NT2/D1 (cell line): ENCODE results near the gene ADGRD1.
"Not testable (repeated sequence)": the region's sequence is repeated elsewhere in the genome, so short reads cannot be mapped to it uniquely, and the experiment has no call there.

Experiments used
- DNase-seq: peaks from one replicate; pipeline ENCODE4 v3.0.0-alpha.2; 2011; ENCODE audit warnings: low read depth, low spot score
- H3K27me3 ChIP-seq: 2 replicates; pipeline ENCODE4 v1.6.0; 2011; ENCODE audit warnings: mild to moderate bottlenecking; ENCODE audit not compliant: insufficient read length, insufficient read depth
- H3K36me3 ChIP-seq: 2 replicates; pipeline ENCODE4 v1.6.1; 2011; ENCODE audit warnings: mild to moderate bottlenecking, low read length, mixed read lengths; ENCODE audit not compliant: insufficient read depth, insufficient read length
- H3K4me1 ChIP-seq: 2 replicates; pipeline ENCODE4 v1.5.1; 2011; ENCODE audit not compliant: insufficient read depth, insufficient read length
- H3K4me3 ChIP-seq: 2 replicates; pipeline ENCODE4 v1.5.1; 2011; ENCODE audit warnings: low read depth; ENCODE audit not compliant: insufficient read length
- H3K9ac ChIP-seq: 2 replicates; pipeline ENCODE4 v1.6.0; 2011; ENCODE audit warnings: low read depth; ENCODE audit not compliant: insufficient read length
- H3K9me3 ChIP-seq: 2 replicates; pipeline ENCODE4 v1.5.1; 2011; ENCODE audit warnings: mild to moderate bottlenecking, low read length; ENCODE audit not compliant: insufficient read depth
- SUZ12 ChIP-seq: IDR thresholded peaks from 2 replicates; pipeline ENCODE4 v1.6.1; 2011; ENCODE audit not compliant: insufficient read length, insufficient read depth; ENCODE audit errors: extremely low read depth
- YY1 ChIP-seq: IDR thresholded peaks from 2 replicates; pipeline ENCODE4 v1.6.1; 2011; ENCODE audit not compliant: insufficient read length, insufficient read depth
- ZNF274 ChIP-seq: IDR thresholded peaks from 2 replicates; pipeline ENCODE4 v1.6.1; 2011; ENCODE audit warnings: mild to moderate bottlenecking, low read depth, low read length

The ADGRD1 gene

GRCh38 chr12:131070668-131071067 lies 117.0 kb downstream of the ADGRD1 start:
- DNase-seq, H3K4me1 ChIP-seq, H3K36me3 ChIP-seq, H3K9ac ChIP-seq, H3K4me3 ChIP-seq, H3K27me3 ChIP-seq: not testable (repeated sequence)
- peaks cover 20% of the 10 kb centered on the region; the same call in 1 of the 2 replicates for H3K9me3 ChIP-seq

DNA sequence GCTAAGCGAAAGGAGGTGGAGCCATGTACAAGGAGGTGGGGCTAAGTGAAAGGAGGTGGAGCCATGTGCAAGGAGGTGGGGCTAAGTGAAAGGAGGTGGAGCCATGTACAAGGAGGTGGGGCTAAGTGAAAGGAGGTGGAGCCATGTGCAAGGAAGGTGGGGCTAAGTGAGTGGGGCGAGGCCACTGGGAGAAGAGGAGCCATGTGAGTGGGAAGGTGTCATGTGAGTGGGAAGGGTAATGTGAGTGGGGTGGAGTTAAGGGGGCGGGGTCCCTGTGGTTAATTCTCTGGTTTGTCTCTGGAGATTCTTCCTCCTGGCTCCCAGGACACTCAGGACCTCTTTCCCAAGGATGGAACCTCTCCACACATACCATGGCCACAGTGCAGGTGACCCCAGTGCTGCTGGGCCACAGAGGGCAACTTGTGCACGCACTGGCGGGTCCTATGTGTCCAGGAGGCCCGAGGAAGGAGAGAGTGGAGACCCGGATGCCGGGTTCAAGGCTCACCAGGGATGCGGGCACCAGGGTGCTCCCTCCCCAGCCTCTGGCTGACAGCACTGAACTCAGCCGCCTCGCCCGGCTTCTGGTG lies 117.6 kb downstream of the ADGRD1 start:
- not testable (repeated sequence) for H3K27me3 ChIP-seq, DNase-seq, H3K36me3 ChIP-seq, H3K4me1 ChIP-seq, H3K4me3 ChIP-seq, H3K9ac ChIP-seq
- peaks cover 20% of the 10 kb centered on the region; the same call in 1 of the 2 replicates for H3K9me3 ChIP-seq

DNA sequence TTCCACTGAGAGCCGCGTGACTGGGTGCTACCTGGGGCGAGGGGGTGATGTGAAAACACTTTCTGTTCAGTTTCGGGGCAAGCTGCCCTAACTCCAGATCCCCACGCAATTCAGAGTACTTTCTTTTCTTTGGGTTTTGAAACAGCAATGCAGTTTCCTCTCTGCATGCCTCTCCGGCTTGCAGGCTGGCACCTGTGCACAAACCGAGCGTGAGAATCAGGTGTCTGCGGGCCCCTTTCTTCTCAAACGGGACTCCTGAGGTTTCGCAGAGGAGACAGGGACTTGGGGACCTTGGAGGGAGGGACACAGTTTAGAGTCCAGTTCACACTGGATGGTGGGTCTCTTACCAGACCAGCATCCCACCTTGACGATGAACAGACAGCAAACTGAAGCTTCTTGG lies 118.2 kb downstream of the ADGRD1 start:
- not testable (repeated sequence) for H3K4me3 ChIP-seq, H3K9ac ChIP-seq, DNase-seq, H3K27me3 ChIP-seq, H3K36me3 ChIP-seq, H3K4me1 ChIP-seq
- H3K9me3 ChIP-seq: peaks cover 20% of the 10 kb centered on the region; the same call in 1 of the 2 replicates

DNA sequence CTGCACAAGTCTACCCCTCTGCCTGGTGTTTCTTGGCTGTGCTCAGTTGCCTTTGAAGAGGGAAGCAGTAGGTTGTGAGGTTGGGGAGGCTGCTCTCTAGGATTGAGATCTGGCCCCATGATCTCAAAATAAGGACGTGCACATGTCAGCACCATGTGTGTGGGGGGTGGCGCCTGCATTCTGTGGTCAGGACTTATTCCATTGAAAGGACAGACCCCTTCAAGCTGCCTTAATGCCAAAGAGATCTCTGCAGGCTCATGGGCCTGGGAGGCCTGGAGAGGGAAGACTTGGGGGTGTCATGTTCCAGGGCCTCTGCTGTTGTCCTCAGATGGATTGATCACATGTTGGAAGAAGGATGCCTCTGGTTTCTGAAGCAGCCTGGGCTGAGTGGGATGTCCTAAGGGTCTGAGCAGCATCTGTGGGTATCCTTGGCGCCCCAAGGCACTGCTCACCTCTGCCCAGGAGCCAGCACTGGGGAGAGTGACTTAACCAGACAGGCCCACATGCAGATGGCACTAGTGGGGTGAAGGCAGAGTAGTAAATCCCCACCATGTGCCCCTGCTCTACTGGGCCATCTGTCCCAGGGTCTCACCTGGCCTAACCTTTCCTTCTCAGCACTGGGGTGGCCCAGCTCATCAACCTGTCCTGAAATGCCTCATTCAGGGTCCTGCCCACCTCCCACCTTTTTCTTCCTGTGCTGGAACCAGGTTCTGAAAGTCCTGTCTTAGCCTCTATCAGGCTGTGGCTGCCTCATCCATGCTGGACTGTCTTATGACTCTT lies 118.9 kb downstream of the ADGRD1 start:
- TF ChIP-seq ZNF274 (no peak), YY1 (no peak), SUZ12 (no peak)
- DNase-seq: no peak
- Histone ChIP-seq H3K9me3 (peaks cover 20% of the 10 kb centered on the region; the same call in 1 of the 2 replicates), H3K4me1 (peaks cover 3% of the 10 kb centered on the region), H3K9ac (no peak overlapping the region), H3K27me3 (no peaks in the 10 kb centered on the region), H3K36me3 (no peaks in the 10 kb centered on the region), H3K4me3 (no peak overlapping the region)

DNA sequence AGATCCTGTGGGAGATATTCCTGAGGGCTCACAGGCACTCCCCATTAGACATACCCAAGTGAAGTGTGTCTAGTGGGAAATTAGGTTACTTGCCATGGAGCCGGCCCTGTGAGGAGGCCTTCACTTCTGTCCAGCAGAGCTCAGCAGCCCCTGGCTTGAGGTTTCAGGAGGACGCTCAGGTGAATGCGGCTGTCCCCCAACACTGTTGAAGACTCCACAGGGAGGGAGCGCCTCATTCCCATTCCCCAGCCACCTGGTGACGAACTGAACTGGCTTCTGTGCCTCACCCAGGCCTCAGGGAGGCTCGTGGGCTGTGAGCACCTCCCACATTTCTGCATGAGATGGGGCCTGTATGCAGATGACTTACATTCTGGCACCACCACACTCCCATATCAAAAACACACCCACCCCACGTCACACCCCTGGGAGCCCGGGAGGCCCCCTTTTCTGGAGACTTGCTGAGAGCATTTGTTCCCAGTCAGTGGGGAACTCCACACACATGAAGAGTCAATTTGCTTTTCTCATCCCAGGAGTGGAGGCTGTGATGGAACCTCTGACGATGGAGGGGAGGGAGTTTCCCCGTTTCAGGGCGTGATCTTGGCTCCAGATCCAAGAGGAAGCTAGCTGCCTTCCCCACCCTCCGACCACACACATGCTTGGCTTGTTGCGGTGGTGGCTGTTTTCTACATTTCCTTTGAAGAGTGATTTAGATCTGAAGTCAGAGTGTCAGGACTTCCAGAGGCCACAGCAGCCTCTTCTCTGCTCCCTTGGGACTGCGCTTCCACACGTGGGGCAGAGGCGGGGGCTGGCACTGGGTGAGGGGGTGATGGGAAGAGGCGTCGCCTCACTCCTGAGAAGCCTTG lies 120.7 kb downstream of the ADGRD1 start:
- H3K4me3 ChIP-seq: no peak overlapping the region
- H3K27me3 ChIP-seq: no peaks in the 10 kb centered on the region
- no peaks in the 10 kb centered on the region for H3K36me3 ChIP-seq
- TF ChIP-seq ZNF274 (no peak), YY1 (no peak), SUZ12 (no peak)
- no peak overlapping the region for H3K9ac ChIP-seq
- no peak for DNase-seq
- peaks cover 20% of the 10 kb centered on the region; the same call in 1 of the 2 replicates for H3K9me3 ChIP-seq
- peaks cover 3% of the 10 kb centered on the region for H3K4me1 ChIP-seq

- H3K9me3 ChIP-seq: peaks cover 20% of the 10 kb centered on the region
- H3K27me3 ChIP-seq: no peaks in the 10 kb centered on the region
- H3K36me3 ChIP-seq: no peaks in the 10 kb centered on the region
- no peak for DNase-seq
- no peak overlapping the region for H3K9ac ChIP-seq
- TF ChIP-seq SUZ12 (no peak), YY1 (no peak)
- H3K4me1 ChIP-seq: peaks cover 3% of the 10 kb centered on the region
- no peak overlapping the region for H3K4me3 ChIP-seq
These were observed 121.5 kb downstream of the ADGRD1 start for GRCh38 chr12:131075194-131075593.

GRCh38 chr12:131075611-131076010 lies 121.9 kb downstream of the ADGRD1 start:
- Histone ChIP-seq H3K9me3 (peaks cover 20% of the 10 kb centered on the region), H3K4me3 (no peak overlapping the region), H3K4me1 (peaks cover 3% of the 10 kb centered on the region), H3K27me3 (no peaks in the 10 kb centered on the region), H3K36me3 (no peaks in the 10 kb centered on the region), H3K9ac (no peak overlapping the region)
- TF ChIP-seq ZNF274: no peak
- TF ChIP-seq YY1: no peak
- TF ChIP-seq SUZ12: no peak
- DNase-seq: no peak
